Left lung (tissue), 10 donors: ENCODE measurements around the gene TFPT. TPM values are rescaled to one million over a fixed set of nuclear protein-coding genes. Genes with fewer than 3 reads are reported as not detected.
A peak's percentile ranks its signal among the peaks of the same experiment; 100 is the strongest.

Experiments
- ATAC-seq: fragments of 200-7000 bp; cut with Tn5 transposase; one replicate; pipeline ENCODE4 v1.9.1; 2020; ENCODE audit warnings: moderate library complexity
- DNase-seq, 4 donors: peaks; one replicate each; pipeline ENCODE4 v3.0.0-alpha.2; 2013 to 2020
- H3K27ac ChIP-seq, 2 donors: fragments of 200-600 bp; sonication (generic) in 1 of 2; one replicate each; pipeline versions ENCODE4 v1.5.0 to v1.8.0; 2020 to 2021
- H3K27me3 ChIP-seq, 2 donors: fragments of 200-600 bp; sonication (generic) in 1 of 2; one replicate each; pipeline versions ENCODE4 v1.5.0 to v1.8.0; 2020 to 2021
- H3K36me3 ChIP-seq, 2 donors: fragments of 200-600 bp; sonication (generic) in 1 of 2; one replicate each; pipeline versions ENCODE4 v1.5.0 to v1.8.0; 2020 to 2021
- H3K4me1 ChIP-seq, 2 donors: fragments of 200-600 bp; one replicate each; pipeline ENCODE4 v1.8.0; 2021
- H3K4me3 ChIP-seq, 2 donors: fragments of 200-600 bp; sonication (generic) in 1 of 2; one replicate each; pipeline versions ENCODE4 v1.5.0 to v1.8.0; 2020 to 2021; ENCODE audit warnings: mild to moderate bottlenecking in 1 of 2
- H3K9me3 ChIP-seq, 2 donors: fragments of 200-600 bp; sonication (generic) in 1 of 2; one replicate each; pipeline versions ENCODE4 v1.5.0 to v1.8.0; 2020 to 2021
- CTCF ChIP-seq, 2 donors: fragments of 200-600 bp; sonication (generic) in 1 of 2; IDR thresholded peaks; one replicate each; pipeline versions ENCODE4 v1.5.0 to v1.8.0; 2021; ENCODE audit warnings: antibody characterized with exemption in 2 of 2
- intact Hi-C, 2 donors: fragments of 100-400 bp; cut with DNase I; formaldehyde crosslinking; loops; one replicate each; pipeline versions ENCODE4 v1.11.2 to v1.14.2; 2022
- polyA plus RNA-seq, 6 donors: library from polyadenylated mRNA; unstranded; fragments of 120-200 nt; gene quantifications; one replicate each; pipeline ENCODE4 v1.2.1, GENCODE V29; 2013; ENCODE audit not compliant: insufficient read length in 6 of 6
- total RNA-seq, 2 donors: library from RNA; stranded (reverse); fragmentation: NEBNext Ultra II Directional; extraction: Animal tissue kit (Norgen Biotek cat#: 25700); gene quantifications; one replicate each; pipeline ENCODE4 v1.2.1, GENCODE V29; 2021
- donor health status: DM: no; HTN: yes; CAD: no.
- donor health status: DM: no; HTN: no; CAD: no.

TFPT gene
- total and polyA plus RNA-seq, 8 donors, result 14.3 to 19.9 (median 18.6) TPM

GRCh38 chr19:54129617-54129996 is 14.2 kb upstream of the TFPT start:
- TF ChIP-seq CTCF (IDR thresholded peaks at IDR 0.05), result no peak
- Histone ChIP-seq H3K4me1 (no peaks in the 10 kb centered on the region), H3K4me3 (no peak overlapping the region), H3K27ac (no peak overlapping the region), H3K36me3 (peaks cover 0 to 82% of the 10 kb centered on the region in 2 donors), H3K9me3 (no peaks in the 10 kb centered on the region), H3K27me3 (no peaks in the 10 kb centered on the region)
- no peak for DNase-seq
- intact Hi-C loops, result no loop called here
- ATAC-seq, result no peak

- Histone ChIP-seq H3K36me3 (peaks cover 0 to 88% of the 10 kb centered on the region in 2 donors), H3K4me1 (no peaks in the 10 kb centered on the region), H3K9me3 (no peaks in the 10 kb centered on the region), H3K4me3 (no peak overlapping the region), H3K27me3 (no peaks in the 10 kb centered on the region), H3K27ac (no peak overlapping the region)
- TF ChIP-seq CTCF (IDR thresholded peaks at IDR 0.05), result no peak
- peak in 1 of 4 donors; percentile 37 for DNase-seq
- ATAC-seq, result no peak
- intact Hi-C loops, result no loop called here
These were observed 13.5 kb upstream of the TFPT start for GRCh38 chr19:54128796-54129616.

GRCh38 chr19:54128441-54128725 is 12.9 kb upstream of the TFPT start:
- DNase-seq (no peak), ATAC-seq (no peak)
- H3K27ac ChIP-seq, result no peak overlapping the region
- H3K27me3 ChIP-seq, result no peaks in the 10 kb centered on the region
- no peaks in the 10 kb centered on the region for H3K9me3 ChIP-seq
- H3K36me3 ChIP-seq, result peaks cover 0 to 94% of the 10 kb centered on the region in 2 donors
- TF ChIP-seq CTCF (IDR thresholded peaks at IDR 0.05), result no peak
- no peak overlapping the region for H3K4me3 ChIP-seq
- no peaks in the 10 kb centered on the region for H3K4me1 ChIP-seq
- intact Hi-C loops, result no loop called here

GRCh38 chr19:54127688-54128440 is 12.4 kb upstream of the TFPT start:
- intact Hi-C loops, result no loop called here
- no peaks in the 10 kb centered on the region for H3K4me1 ChIP-seq
- DNase-seq (no peak), ATAC-seq (no peak)
- TF ChIP-seq CTCF (IDR thresholded peaks at IDR 0.05), result no peak
- no peaks in the 10 kb centered on the region for H3K9me3 ChIP-seq
- no peaks in the 10 kb centered on the region for H3K27me3 ChIP-seq
- no peak overlapping the region for H3K4me3 ChIP-seq
- peaks cover 0 to 99% of the 10 kb centered on the region in 2 donors for H3K36me3 ChIP-seq
- H3K27ac ChIP-seq, result no peak overlapping the region

- no peak overlapping the region for H3K27ac ChIP-seq
- H3K4me1 ChIP-seq, result no peaks in the 10 kb centered on the region
- peaks cover 0 to 99% of the 10 kb centered on the region in 2 donors for H3K36me3 ChIP-seq
- TF ChIP-seq CTCF (IDR thresholded peaks at IDR 0.05), result no peak
- no peak for ATAC-seq
- DNase-seq, result peak in 1 of 4 donors; percentile 55
- H3K9me3 ChIP-seq, result no peaks in the 10 kb centered on the region
- no peak overlapping the region for H3K4me3 ChIP-seq
- intact Hi-C loops, result no loop called here
- H3K27me3 ChIP-seq, result no peaks in the 10 kb centered on the region
These were observed 10.3 kb upstream of the TFPT start for GRCh38 chr19:54125713-54126112.
